NCI-H526 (cell line): ENCODE measurements around the gene FAAP20.
"Not testable (repeated sequence)": the region's sequence is repeated elsewhere in the genome, so short reads cannot be mapped to it uniquely, and the experiment has no call there.

Experiments used
- DNase-seq, 2 experiments: peaks; one replicate each; lab custom pipeline; 2025; lab: John Stamatoyannopoulos, UW

The FAAP20 gene

GRCh38 chr1:2156866-2157265, 37.7 kb downstream of the FAAP20 start:
- DNase-seq, result no peak

GRCh38 chr1:2155788-2156187, 38.8 kb downstream of the FAAP20 start:
- no peak for DNase-seq

DNA sequence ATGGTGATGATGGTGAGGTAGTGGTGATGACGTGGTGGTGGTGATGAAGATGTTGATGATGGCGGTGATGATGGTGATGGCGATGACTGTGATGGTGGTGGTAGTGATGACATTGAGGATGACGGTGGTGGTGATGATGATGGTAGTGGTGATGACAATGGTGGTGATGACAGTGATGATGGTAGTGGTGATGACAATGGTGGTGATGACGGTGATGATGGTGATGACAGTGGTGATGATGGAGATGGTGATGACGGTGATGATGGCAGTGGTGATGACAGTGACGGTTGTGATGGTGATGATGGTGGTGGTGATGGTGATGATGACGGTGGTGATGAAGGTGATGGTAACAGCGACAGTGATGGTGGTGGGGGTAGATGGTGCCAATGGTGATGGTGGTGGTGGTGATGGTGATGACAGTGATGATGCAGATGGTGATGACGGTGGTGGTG, 39.4 kb downstream of the FAAP20 start:
- no peak for DNase-seq

DNA sequence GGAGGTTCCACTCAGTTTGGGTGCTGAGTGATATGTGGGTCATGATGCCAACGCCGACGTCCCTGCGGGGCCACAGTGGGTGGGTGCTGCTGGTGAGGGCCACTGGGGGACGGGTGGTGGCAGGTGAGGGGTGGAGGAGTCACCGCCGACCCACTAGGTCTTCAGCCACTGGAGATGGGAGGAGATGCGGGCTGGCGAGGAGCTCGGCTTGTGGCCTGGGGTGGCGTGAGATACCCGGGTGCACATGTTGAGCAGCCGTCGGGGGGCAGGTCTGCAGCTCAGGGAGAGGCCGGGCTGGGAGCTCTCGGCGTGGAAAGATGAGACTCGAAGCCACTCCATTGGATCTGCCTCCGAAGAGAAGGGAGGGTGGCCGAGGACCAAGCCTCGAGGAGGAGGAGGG, 40.5 kb downstream of the FAAP20 start:
- DNase-seq, result no peak

DNA sequence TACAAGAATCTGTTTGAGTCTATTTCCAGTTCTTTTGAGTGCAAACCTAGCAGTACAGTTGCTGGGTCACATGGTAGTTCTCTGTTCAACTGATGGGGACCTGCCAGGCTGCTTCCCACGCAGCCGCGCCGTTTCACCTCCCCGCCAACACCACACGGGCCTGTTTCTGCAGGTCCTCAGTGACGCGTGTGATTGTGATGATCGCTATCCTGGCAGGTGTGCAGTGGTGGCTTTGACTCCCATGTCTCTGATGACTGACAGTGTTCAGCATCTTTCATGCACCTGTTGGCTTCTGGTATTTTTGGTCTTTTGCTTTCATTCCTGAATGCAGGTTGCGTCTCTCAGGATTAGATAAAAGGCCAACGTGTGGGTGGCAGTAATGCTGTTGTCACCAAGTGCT, 41.6 kb downstream of the FAAP20 start:
- DNase-seq, result no peak

- DNase-seq, result no peak
Measured at GRCh38 chr1:2151911-2152310, 42.7 kb downstream of the FAAP20 start.

GRCh38 chr1:2151252-2151651, 43.3 kb downstream of the FAAP20 start:
- no peak for DNase-seq

DNA sequence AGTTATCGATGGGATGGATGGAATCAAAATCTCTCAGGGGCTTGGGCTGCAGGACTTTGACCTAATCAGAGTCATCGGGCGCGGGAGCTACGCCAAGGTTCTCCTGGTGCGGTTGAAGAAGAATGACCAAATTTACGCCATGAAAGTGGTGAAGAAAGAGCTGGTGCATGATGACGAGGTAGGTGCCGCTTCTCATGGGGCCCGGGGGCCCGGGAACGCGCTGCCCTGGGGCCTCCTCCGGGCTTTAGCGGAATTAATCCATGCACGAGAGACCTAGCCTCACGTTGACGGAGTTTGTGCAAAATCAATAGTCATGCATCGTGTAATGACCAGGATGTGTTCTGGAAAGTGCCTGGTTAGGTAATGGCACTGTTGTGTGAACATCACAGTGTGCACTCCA, 43.8 kb downstream of the FAAP20 start:
- no peak for DNase-seq

DNA sequence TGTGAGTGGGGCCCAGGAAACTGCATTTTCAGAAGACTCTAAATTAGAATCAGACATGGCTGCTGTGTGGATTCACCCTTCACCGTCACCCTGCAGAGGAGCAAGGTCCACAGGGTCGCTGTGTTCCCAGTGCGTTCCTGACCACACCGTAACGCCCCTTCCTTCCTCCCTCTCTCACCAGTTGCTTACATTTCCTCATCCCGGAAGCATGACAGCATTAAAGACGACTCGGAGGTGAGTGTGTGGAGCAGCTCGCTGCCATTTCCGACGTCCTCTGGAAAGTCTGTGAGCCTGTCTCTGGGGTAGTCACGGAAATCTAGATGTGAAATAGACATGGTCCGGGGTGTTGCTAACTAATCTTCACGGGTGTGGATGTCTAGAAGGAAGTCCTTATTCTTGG, 45.9 kb downstream of the FAAP20 start:
- no peak for DNase-seq

- not testable (repeated sequence) for DNase-seq
Measured at GRCh38 chr1:2147869-2148268, 46.7 kb downstream of the FAAP20 start.

DNA sequence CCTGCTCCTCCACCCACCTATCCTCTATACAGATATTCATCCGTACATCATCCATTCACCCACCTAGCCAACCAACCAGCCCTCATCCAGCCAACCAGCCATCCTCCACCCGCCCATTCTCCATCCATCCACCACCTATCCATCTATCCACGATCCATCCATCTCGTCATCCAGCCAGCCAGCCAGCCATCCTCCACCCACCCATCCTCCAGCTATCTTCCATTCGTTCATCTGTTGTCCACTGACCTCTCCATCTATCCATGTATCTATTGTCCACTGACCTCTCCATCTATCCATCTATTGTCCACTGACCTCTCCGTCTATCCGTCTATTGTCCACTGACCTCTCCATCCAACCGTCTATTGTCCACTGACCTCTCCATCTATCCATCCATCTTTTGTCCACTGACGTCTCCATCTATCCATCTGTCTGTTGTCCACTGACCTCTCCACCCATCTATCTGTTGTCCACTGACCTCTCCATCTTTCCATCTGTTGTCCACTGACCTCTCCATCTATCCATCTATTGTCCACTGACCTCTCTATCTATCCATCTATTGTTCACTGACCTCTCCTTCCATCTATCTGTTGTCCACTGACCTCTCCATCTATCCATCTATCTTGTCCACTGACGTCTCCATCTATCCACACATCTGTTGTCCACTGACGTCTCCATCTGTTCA, 47.6 kb downstream of the FAAP20 start:
- no peak for DNase-seq

GRCh38 chr1:2145946-2146835, 48.4 kb downstream of the FAAP20 start:
- no peak for DNase-seq

- DNase-seq, result no peak
Measured at GRCh38 chr1:2144501-2145090, 50.0 kb downstream of the FAAP20 start.

GRCh38 chr1:2143814-2144500, 50.6 kb downstream of the FAAP20 start:
- no peak for DNase-seq

DNA sequence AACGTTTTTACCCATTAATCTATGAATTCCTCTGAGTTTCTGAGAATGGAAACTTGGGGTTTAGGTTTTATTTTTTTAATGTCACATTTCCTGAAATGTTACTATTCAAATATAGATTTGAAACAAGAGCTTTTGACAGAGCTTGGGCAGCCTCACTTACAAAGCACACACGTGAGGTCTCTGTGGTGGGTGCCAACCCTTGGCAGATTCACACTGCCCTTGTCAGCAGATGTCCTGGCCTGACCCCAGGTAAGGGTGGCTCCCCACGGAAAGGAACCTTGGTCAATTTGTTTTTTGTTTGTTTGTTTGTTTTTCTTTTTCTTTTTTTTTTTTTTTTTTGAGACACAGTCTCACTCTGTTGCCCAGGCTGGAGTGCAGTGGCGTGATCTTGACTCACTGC, 53.5 kb downstream of the FAAP20 start:
- no peak for DNase-seq
